ENCODE measurements around the gene TICAM2. TPM values are rescaled to one million over a fixed set of nuclear protein-coding genes. Genes with fewer than 3 reads are reported as not detected.
A peak's percentile ranks its signal among the peaks of the same experiment; 100 is the strongest.

TICAM2 gene
- total RNA-seq, 1 donor from 2014 or later: 3.3 TPM

- DNase-seq (ENCODE audit: missing footprints) (no peak), ATAC-seq (no peak)
- intact Hi-C loops (cut with DNase I): no loop called here
Observed at GRCh38 chr5:115616892-115617291, 14.6 kb upstream of the TICAM2 start.

DNA sequence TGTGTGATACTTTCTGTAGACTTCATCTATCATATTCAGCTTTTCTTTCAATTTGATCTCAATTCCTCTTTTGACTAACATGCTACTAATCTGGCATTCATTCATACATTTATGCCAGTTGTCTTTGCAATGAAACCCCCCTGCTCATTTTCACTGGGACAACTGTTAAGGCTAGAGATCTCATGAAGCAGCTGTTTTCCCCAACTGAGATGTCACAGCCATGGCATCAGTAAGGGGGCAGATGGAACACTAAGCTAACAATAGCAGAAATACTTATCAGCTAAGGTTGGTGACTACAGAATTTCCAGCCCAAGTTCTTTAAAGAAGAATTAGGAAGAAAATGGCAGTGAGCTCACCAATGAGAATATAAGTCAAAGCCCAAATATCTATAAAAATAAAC lies 14.2 kb upstream of the TICAM2 start:
- no peak for DNase-seq (ENCODE audit: missing footprints)
- ATAC-seq: no peak
- intact Hi-C loops (cut with DNase I): no loop called here

DNA sequence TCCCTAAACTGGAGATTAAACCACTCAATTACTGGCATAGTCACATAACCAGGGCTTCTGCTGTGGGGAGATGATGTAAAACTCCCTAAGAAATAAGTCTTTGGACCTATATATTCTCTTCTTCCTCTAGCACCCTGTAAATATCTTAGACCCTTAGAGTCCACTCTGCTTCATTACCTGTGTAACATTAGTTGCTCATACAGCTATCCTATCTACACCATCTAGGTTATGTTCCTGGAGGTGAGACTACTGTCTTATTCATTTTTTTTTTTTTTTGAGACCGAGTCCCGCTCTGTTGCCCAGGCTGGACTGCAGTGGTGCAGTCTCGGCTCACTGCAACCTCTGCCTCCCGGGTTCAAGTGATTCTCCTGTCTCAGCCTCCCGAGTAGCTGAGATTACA lies 9.6 kb upstream of the TICAM2 start:
- DNase-seq (ENCODE audit: missing footprints): no peak
- intact Hi-C loops (cut with DNase I): no loop called here
- ATAC-seq: no peak

DNA sequence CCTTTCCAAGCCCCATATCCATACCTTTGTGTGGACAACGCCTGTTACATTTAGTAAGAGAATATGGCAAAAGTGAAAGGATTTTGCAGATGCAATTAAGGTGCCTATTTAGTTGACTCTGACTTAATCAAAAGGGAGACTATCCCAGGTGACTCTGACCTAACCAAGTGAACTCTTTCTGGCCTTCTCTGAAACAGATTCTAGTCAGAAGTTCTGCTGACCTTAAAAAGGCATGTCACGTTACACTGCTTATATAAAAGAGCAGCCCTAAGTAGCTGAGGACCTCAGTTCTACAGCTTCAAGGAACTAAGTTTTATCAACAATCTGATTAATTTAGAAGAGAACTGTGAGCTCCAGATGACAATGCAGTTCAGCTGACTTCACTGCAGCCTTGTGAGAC lies 5.7 kb upstream of the TICAM2 start:
- DNase-seq (ENCODE audit: missing footprints): no peak
- intact Hi-C loops (cut with DNase I): no loop called here
- no peak for ATAC-seq

DNA sequence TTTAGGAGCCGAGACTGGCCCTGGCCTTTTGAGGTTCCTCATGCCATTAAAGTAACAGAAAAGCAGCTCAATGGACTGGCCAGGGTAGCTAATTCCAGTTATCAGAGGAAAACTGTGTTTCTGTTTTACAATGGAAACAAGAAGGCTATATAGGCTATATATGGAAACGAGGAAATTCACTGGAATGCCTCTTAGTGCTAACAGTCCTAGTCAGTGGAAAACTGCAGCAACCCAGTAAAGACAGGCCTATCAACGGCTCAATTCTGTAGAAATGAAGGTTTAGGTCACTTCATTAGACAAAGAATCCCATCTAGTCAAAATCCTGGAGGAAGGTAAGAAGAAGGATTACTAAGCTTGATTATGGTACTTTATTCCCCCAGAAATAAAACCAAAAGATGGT lies 3.2 kb upstream of the TICAM2 start:
- DNase-seq (ENCODE audit: missing footprints) (no peak), ATAC-seq (no peak)
- intact Hi-C loops (cut with DNase I): no loop called here

DNA sequence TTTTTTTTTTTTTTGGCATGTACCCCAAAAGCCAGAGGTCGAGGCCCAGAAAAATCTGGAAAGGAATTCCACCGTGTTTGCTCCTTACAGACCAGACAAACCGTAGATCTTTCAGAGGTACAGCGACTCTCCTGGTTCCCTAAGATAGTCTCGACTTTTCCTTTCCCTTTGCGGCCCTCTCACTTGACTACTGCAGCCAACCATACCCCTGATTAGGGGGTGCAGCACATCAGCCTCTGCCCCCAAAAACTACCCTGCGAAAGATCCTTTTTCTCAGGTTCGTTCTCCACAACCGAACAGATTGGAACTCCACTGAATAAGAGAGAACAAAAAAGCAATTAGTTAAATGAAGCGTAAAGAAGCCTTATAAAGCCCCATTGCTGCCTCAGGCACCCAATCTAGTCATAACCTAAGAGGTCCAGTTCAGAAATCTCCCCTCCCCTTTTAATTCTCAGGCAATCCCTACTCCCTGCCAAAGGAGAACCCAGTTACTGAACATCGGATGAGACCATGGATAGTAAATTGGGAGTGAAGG lies 379 bp upstream of the TICAM2 start:
- peak; percentile 11 for ATAC-seq
- intact Hi-C loops (cut with DNase I): no loop called here
- no peak for DNase-seq (ENCODE audit: missing footprints)

DNA sequence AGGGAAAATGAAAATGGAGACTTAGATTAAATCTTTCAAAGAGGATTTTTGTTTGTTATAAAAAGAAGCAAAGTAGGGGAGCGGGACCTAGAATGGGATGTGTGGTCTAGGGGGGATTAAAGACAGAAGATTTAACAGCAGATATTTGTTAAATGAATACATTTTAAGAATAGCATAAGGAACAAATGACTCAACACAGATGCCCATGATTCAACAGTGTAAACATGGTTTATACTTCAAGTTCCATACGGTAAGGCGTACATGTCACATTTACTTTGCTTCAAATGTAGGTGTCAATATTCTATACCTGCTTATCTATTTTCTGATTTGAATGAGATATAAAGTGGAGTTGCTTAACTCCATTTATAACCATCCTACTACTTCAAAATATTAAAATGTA lies 1.5 kb downstream of the TICAM2 start:
- ATAC-seq: no peak
- DNase-seq (ENCODE audit: missing footprints): no peak
- intact Hi-C loops (cut with DNase I): no loop called here

- ATAC-seq: no peak
- no peak for DNase-seq (ENCODE audit: missing footprints)
- intact Hi-C loops (cut with DNase I): no loop called here
Observed at GRCh38 chr5:115599924-115600323, 2.4 kb downstream of the TICAM2 start.

GRCh38 chr5:115599502-115599901 lies 2.8 kb downstream of the TICAM2 start:
- peak; percentile 35 for DNase-seq (ENCODE audit: missing footprints)
- peak; percentile 62 for ATAC-seq
- intact Hi-C loops (cut with DNase I): no loop called here

DNA sequence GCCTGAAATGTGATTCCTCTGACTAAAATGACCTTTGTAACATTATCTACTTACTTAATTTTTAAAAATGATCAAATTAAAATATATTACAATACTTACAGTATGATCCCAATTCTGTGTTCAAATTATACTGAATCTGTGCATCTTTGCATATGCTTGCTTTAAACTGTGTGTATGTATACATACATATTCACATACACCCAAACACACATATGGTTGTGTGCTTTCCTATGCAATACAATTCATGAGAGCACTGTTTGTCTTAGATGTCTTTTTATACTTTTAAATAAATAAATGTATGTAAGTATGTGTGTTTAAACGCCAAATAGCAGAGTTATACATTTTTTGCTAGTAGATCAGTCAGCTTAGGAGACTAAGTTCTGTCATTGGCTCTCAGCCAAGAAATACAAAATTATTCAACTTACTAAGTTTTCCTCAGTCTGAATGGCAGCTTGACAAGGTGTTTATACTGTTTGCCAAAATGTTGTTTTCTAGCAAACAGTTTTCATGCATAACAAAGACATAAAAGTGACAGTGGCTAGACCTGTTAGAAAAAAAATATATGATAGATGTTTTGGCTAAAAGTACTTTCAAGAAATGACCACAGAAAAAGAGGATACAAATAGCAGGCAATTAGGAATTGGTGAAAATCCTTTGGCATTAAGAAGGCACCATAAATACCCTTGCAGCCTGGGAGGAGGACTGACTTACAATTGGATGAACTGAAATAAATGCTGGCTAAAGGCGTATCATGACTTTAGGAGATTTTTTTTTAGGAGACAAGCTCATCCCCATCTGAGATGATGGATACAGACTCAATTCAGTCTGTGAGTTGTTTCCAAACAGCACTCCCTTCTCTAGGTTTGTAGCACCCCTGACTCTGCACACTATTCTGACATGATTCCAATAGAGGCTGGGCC lies 7.9 kb downstream of the TICAM2 start:
- ATAC-seq (no peak), DNase-seq (ENCODE audit: missing footprints) (no peak)
- intact Hi-C loops (cut with DNase I): no loop called here

- DNase-seq (ENCODE audit: missing footprints) (peak; percentile 61), ATAC-seq (peak; percentile 84)
- intact Hi-C loops (cut with DNase I): loop anchor here (5.0 kb wide), 2 partner anchors 47 to 212 kb away; partner anchors contain the start of gene FEM1C
Observed at GRCh38 chr5:115589043-115589442, 13.2 kb downstream of the TICAM2 start.

DNA sequence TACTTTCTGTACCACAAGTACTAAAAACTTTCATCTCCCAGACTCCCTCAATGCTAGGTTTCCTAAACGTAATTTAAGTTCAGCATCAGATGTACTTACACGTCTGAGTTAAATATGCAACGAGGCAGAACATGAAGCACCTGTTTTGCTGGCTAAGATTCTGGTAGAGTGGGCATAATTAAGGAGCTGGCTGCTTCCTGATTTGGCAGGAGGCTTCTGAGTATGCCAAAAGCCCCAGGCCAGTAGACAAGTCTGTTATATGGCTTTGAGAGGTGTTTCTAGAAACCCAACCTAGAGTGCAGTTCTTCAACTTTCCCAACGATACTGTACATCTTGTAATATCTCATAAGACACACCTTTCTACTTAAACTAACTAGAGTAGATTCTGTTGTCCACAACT lies 13.6 kb downstream of the TICAM2 start:
- no peak for ATAC-seq
- intact Hi-C loops (cut with DNase I): loop anchor here (5.0 kb wide), 2 partner anchors 46 to 211 kb away; partner anchors contain the start of gene FEM1C
- no peak for DNase-seq (ENCODE audit: missing footprints)

GRCh38 chr5:115586525-115587146 lies 15.6 kb downstream of the TICAM2 start:
- intact Hi-C loops (cut with DNase I): loop anchor here (2.0 to 5.0 kb wide), 3 partner anchors 44 to 278 kb away; partner anchors contain the start of gene FEM1C
- no peak for ATAC-seq
- no peak for DNase-seq (ENCODE audit: missing footprints)

DNA sequence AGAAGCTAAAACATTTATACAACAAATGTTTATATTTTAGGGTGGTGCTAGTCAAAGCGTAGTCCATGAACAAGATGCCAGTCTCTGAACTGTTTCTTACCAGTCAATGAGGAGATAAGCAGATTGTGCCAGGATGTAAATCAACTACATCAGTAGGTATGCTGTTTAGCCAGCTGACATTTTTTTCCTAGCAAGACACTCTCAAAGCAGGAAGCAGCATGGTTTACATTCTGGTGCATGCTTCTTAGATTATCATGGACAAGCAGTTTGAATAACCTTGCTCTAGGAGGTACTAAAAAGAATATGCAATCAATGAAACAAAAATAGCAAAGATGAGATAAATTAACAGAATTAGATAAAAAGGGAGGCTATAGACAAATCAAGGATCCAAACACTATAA lies 17.0 kb downstream of the TICAM2 start:
- DNase-seq (ENCODE audit: missing footprints): no peak
- intact Hi-C loops (cut with DNase I): loop anchor here (5.0 kb wide), 2 partner anchors 43 to 208 kb away; partner anchors contain the start of gene FEM1C
- no peak for ATAC-seq

DNA sequence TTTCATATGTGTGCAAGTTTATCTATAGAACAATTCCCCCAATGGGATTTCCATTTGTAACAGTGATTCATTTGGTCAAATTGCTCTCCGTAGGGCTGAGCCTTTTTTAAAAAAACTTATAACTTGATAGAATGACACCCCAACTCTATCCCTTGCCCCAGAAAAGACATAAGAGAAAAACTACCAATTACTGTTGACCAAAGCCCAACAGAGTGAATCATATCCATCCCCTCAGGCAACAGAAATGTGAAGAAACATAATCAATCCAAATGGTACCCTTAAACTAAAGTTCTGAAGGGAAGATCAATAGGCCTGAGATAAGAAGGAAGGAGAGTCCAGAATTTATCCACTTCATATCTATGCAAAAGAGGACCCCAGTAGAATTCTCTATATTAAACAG lies 17.8 kb downstream of the TICAM2 start:
- intact Hi-C loops (cut with DNase I): no loop called here
- ATAC-seq (no peak), DNase-seq (ENCODE audit: missing footprints) (no peak)

DNA sequence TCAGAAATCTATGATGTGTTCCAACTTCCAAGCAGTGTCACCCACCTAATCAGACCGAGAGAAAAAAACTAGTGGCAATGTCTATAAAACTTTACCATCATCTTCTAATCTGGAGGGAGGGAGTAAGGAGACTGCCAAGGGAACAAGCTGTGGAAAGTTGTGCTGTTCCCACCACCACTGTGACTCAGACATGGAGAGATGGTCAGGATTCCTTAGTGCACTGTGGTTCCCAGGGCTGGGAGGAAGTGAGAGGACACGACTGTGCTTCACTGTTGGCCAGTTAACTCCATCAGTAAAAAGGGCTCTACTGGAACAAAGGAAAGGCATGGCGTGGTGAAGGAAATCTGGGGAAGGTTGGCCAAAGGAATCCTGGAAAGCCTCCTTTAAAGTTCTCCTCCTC lies 18.8 kb downstream of the TICAM2 start:
- intact Hi-C loops (cut with DNase I): no loop called here
- no peak for DNase-seq (ENCODE audit: missing footprints)
- ATAC-seq: no peak

- ATAC-seq (no peak), DNase-seq (ENCODE audit: missing footprints) (no peak)
- intact Hi-C loops (cut with DNase I): no loop called here
Observed at GRCh38 chr5:115580941-115581340, 21.3 kb downstream of the TICAM2 start.

- no peak for ATAC-seq
Observed at GRCh38 chr5:115579747-115580173, 22.5 kb downstream of the TICAM2 start.

DNA sequence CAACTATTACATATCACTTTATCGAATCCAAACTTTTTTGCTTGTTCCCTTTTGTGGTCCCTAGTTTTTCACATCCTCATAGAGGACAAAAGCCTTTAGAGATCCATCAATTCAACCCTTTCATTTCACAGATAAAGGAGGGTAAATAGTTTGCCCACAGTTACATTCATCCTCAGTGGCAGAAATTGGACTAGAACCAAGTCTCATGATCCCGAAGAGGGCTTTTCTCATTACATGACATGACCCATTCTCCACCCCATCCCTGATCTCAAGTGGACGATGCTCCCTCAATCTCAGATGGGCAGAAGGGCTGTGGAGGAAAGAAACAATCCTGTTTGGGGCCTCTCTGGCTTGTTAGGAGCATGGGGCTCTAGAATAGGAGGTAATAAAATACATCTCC lies 23.1 kb downstream of the TICAM2 start:
- ATAC-seq (no peak), DNase-seq (ENCODE audit: missing footprints) (no peak)
- intact Hi-C loops (cut with DNase I): no loop called here

More at GRCh38 chr5:115579747-115580173, 22.5 kb downstream of the TICAM2 start:
- DNase-seq (ENCODE audit: missing footprints): no peak
- intact Hi-C loops (cut with DNase I): no loop called here

DNA sequence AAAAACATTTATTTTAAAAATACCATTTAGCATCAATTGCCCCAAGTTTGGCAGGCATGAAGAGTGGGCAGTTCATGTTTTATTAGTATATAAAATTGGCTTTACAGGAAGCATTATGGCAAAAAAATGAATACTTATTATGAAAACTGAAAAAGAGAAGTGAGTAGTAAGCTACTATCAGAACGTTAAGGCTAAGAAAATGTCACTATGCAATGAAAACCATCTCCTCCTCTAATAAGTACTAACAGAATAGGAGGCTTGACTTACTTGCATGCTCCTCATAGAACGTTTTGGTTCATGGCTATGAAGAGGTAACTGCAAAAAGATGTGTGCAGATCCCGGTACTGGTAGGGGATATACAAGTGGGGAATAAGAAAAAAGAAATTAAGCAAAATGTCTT lies 23.6 kb downstream of the TICAM2 start:
- ATAC-seq (no peak), DNase-seq (ENCODE audit: missing footprints) (no peak)
- intact Hi-C loops (cut with DNase I): no loop called here

Data from Right ventricle myocardium inferior (tissue), 1 donor.